ENCODE data around the gene RXRA. TPM values are rescaled to one million over a fixed set of nuclear protein-coding genes. Genes with fewer than 3 reads are reported as not detected.

Gene RXRA
- total and polyA plus RNA-seq, 10 of the 15 experiments (the other 5 are each of a cell fraction or from before 2014, with no cell fraction given) = 0.89 to 36.8 (median 11.1) TPM

DNA sequence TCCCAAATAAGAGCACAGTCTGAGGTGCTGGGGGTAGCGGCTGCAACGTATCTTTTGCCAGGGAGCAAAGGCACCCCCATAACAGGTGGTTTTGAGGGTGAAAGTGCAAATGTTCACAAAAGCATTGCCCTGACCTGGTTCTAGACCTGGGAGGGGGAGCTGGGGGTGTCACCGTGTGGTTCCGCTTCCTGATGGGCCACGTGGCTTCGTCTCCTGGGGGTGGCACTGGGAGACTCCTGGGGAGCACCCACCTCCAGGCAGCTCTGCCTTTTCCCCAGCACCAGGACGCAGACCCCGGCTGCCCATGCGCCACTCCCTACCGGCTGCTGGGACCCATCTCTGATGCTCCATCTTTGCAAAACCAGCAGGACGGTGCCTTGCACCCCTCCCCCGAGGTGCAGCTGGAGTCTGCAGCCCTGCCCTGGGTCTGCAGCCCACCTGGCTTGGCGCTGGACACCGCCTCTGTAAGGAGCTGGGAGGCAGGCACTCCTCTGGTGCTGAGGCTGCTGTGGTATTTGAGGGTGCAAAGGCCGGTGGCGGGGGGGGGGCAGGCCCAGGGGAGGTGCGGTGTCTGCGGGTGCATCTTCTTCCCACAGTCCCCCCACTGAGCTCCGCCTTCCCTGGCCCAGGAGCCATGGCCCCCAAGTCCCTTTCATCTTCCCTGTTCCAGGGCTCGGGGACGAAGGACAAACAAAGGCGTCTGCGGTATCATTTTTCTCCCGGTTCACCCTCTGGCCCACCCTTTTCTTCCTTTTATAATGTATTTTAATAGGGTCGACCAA lies 29.8 kb upstream of the RXRA start:
- Histone ChIP-seq H3K4me2 (ENCODE audit: control insufficient read depth, insufficient read depth) (no peak overlapping the region), H3K4me1 (ENCODE audit: control insufficient read depth, insufficient read depth, low read length) (peaks cover 4% of the 10 kb centered on the region), H3K9me3 (replicated peaks; ENCODE audit: control insufficient read depth, insufficient read depth, low read length) (no peaks in the 10 kb centered on the region; the same call in 2 of the 3 replicates), H4K20me1 (ENCODE audit: control insufficient read depth, insufficient read depth) (no peaks in the 10 kb centered on the region), H2AFZ (ENCODE audit: control insufficient read depth, low read depth, low read length) (no peak overlapping the region), H3K27ac (ENCODE audit: control insufficient read depth, insufficient read depth) (no peak overlapping the region), H3K36me3 (ENCODE audit: control insufficient read depth in 2 of 2, insufficient read depth in 2 of 2, low read length in 1 of 2) (no peaks in the 10 kb centered on the region), H3K9ac (ENCODE audit: control insufficient read depth, insufficient read depth, low read length) (no peak overlapping the region), H3K79me2 (ENCODE audit: control insufficient read depth, insufficient read depth, low read length) (no peaks in the 10 kb centered on the region), H3K27me3 (replicated peaks in 1 of 2; ENCODE audit: control insufficient read depth in 2 of 2, insufficient read depth in 2 of 2, low read length in 1 of 2) (no peaks in the 10 kb centered on the region; a peak in 2 of 4 replicates), H3K4me3 (no peak overlapping the region)
- DNase-seq (ENCODE audit: low read depth, low spot score) = no peak
- SMC1A ChIA-PET (ENCODE audit: uncharacterized antibody, unreplicated experiment) = no interaction called here
- 45% methylated on average over 21 of the region's 25 CpGs for WGBS (ENCODE audit: insufficient coverage, insufficient replicate concordance, low lambda C conversion rate, missing lambda C conversion rate)
- intact Hi-C loops (cut with micrococcal nuclease; ENCODE audit: unreplicated experiment) (no loop called here), in situ Hi-C loops (cut with MboI) (no loop called here)
- ATAC-seq = no peak
- TF ChIP-seq SREBF2 (IDR thresholded peaks at IDR 0.05; ENCODE audit: low read length) = no peak
- TF ChIP-seq, protein P1, sequence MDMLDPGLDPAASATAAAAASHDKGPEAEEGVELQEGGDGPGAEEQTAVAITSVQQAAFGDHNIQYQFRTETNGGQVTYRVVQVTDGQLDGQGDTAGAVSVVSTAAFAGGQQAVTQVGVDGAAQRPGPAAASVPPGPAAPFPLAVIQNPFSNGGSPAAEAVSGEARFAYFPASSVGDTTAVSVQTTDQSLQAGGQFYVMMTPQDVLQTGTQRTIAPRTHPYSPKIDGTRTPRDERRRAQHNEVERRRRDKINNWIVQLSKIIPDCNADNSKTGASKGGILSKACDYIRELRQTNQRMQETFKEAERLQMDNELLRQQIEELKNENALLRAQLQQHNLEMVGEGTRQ (IDR thresholded peaks at IDR 0.05; ENCODE audit: borderline replicate concordance, low read depth, low read length) = no peak
- TF ChIP-seq SMAD1 (IDR thresholded peaks at IDR 0.05; ENCODE audit: low read depth, partially characterized antibody) = no peak
- TF ChIP-seq, protein P2, sequence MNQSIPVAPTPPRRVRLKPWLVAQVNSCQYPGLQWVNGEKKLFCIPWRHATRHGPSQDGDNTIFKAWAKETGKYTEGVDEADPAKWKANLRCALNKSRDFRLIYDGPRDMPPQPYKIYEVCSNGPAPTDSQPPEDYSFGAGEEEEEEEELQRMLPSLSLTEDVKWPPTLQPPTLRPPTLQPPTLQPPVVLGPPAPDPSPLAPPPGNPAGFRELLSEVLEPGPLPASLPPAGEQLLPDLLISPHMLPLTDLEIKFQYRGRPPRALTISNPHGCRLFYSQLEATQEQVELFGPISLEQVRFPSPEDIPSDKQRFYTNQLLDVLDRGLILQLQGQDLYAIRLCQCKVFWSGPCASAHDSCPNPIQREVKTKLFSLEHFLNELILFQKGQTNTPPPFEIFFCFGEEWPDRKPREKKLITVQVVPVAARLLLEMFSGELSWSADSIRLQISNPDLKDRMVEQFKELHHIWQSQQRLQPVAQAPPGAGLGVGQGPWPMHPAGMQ (IDR thresholded peaks at IDR 0.05; ENCODE audit: borderline replicate concordance) = no peak
- no peak for TF ChIP-seq POU2F2 (IDR thresholded peaks at IDR 0.05; ENCODE audit: borderline replicate concordance, low read depth, low read length)
- TF ChIP-seq SUPT20H (IDR thresholded peaks at IDR 0.05; ENCODE audit: borderline replicate concordance, control insufficient read depth, low read depth, low read length) = no peak
- TF ChIP-seq, protein P3, sequence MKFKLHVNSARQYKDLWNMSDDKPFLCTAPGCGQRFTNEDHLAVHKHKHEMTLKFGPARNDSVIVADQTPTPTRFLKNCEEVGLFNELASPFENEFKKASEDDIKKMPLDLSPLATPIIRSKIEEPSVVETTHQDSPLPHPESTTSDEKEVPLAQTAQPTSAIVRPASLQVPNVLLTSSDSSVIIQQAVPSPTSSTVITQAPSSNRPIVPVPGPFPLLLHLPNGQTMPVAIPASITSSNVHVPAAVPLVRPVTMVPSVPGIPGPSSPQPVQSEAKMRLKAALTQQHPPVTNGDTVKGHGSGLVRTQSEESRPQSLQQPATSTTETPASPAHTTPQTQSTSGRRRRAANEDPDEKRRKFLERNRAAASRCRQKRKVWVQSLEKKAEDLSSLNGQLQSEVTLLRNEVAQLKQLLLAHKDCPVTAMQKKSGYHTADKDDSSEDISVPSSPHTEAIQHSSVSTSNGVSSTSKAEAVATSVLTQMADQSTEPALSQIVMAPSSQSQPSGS (IDR thresholded peaks at IDR 0.05; ENCODE audit: low read length) = no peak
- TF ChIP-seq PAX8 (IDR thresholded peaks at IDR 0.05) = no peak
- TF ChIP-seq KAT2A (conservative IDR thresholded peaks at IDR 0.05; ENCODE audit: control insufficient read depth, low read depth, low read length) = no peak
- TF ChIP-seq BMI1 (IDR thresholded peaks at IDR 0.05; ENCODE audit: borderline replicate concordance) = no peak
- no peak for TF ChIP-seq SRF (IDR thresholded peaks at IDR 0.05; ENCODE audit: low read depth in 2 of 2, low read length in 2 of 2)
- no peak for TF ChIP-seq HCFC1 (IDR thresholded peaks at IDR 0.05; ENCODE audit: low read length)
- TF ChIP-seq MYC (IDR thresholded peaks at IDR 0.05; ENCODE audit: insufficient read depth, insufficient read length, insufficient replicate concordance, low read length, severe bottlenecking) = no peak
- no peak for TF ChIP-seq SIX5 (IDR thresholded peaks at IDR 0.05; ENCODE audit: low read depth, low read length, severe bottlenecking)
- no peak for TF ChIP-seq ZNF274 (IDR thresholded peaks at IDR 0.05; ENCODE audit: insufficient read depth, insufficient read length)
- CTCF ChIA-PET = no interaction called here
- no peak for FAIRE-seq
- RAD21 ChIA-PET (ENCODE audit: unreplicated experiment) = no interaction called here
- no TSS peak for BruUV-seq (replicated peaks)
- POLR2A ChIA-PET = no interaction called here

All from GM12878 (cell line).